HT1080 (cell line): ENCODE measurements around the gene THSD4. TPM values are rescaled to one million over a fixed set of nuclear protein-coding genes. Genes with fewer than 3 reads are reported as not detected.
A peak's percentile ranks its signal among the peaks of the same experiment; 100 is the strongest.
"Not testable (repeated sequence)": the region's sequence is repeated elsewhere in the genome, so short reads cannot be mapped to it uniquely, and the experiment has no call there.

Experiments
- DNase-seq: peaks from one replicate; pipeline ENCODE4 v3.0.0-alpha.2; 2015; ENCODE audit warnings: low read depth
- total RNA-seq: library from RNA; depleted of rRNA; stranded (reverse); fragments of >200 nt; shearing (Covaris generic); gene quantifications from 2 replicates; pipeline ENCODE4 v1.2.3, GENCODE V29; 2014

THSD4 gene
- total RNA-seq, 1 experiment from 2014 or later, result 11.8 TPM

DNA sequence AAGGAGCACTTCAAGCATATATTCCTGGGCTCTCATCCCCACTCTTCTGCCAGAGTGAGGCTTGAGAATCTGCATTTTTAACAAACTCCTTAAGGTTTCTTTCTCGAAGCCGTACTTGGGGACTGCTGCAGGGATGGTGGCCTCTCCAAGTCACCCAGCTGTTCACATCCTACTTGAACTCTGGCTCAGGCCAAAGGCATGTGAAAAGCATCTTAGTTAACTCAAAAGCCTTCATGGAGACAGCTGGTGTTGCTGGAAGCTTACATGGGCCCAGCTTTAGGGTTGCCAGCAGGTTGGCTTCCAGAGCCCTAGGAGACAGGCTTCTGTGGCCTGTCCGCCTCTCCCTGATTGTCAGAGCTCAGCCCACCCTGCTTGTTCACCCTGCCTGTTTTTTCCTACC is 139.2 kb downstream of the THSD4 start:
- no peak for DNase-seq

DNA sequence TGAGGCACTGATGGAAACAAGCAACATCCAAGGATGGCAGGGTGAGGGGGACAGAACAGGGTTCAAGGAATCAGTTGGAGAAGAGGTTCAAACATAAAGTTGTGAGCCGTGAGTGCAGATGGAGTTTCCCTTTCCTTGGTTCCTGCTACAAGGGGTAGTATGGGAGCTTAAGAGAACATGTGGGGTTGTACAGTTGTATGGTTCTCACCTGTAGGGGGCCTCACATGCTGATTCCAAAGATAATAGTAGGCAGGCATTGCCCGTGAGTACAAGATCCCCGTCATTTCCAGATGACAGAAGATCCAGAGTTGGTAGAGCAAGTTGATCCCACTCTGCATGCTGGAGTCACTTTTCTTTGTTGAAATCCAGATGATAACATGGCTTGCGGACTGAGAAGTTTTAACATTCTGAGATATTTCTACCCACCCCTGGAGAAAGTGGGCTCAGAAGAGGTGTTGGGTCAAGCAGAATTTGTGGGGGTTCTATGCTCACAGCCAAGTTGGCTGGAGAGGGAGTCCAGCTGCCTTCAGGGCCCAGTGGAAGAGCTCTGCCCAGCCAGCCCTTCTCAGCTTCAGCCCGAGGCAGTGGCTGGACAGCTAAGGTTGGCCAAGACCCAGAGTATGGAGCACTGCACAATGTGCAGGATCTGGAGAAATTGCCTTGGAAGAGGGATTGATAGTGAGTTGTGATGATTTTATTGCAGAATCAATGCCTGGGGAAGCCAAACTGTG is 141.8 kb downstream of the THSD4 start:
- no peak for DNase-seq

DNA sequence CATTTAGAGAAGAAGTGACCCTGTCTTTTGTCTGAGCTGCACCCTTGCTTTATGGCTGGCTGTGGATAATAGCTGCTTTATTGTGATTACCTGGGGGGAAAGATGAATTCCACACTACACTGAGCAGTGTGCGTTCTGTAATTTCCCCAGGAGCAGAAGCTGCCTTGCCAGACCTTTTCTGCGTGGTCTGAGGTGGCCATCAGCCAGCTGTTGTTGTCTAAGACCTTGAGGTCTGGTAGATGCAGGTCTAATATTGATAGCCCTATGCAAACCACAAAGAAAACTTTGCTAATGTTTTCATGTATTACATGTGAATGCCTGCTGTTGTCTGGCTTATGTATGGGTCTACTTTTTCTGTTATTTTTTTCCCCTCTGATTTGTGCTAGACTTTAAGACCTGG is 144.6 kb downstream of the THSD4 start:
- no peak for DNase-seq

DNA sequence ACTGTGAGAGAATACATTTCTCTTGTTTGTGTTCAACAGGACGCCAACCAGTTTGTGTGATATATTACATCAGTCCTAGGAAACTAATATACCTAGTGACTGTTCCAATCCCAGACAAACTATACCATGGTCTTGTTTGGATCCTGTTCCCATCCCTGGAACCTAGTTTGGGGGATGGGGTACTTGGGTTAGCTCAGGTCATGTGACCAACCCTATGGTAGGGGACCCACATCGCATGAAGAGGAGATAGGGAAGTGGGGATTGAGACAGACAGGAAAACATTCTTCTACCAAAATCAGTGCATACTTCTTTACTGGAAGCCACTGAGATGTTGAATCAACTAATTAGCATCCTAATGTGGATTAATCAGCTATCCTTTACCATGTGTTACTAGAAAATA is 146.1 kb downstream of the THSD4 start:
- DNase-seq, result no peak

DNA sequence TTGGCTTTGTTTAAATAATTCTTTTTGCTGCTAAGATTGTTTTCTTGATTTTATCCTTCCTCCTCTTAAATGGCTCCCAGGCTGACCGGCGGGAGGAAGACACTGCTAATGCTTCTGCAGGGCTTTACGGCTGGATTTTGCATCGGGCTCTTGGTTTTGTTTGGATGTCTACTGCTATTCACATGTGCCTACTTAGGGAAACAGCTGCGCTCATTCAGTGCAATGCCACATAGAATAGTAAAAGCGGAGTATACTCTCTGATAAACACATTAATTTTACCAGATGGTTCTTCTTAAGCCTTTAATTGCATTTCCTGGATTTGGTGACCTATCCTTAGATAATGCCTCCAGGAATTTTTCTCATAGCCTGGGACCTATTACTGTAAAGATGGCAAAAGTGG is 146.6 kb downstream of the THSD4 start:
- no peak for DNase-seq

DNA sequence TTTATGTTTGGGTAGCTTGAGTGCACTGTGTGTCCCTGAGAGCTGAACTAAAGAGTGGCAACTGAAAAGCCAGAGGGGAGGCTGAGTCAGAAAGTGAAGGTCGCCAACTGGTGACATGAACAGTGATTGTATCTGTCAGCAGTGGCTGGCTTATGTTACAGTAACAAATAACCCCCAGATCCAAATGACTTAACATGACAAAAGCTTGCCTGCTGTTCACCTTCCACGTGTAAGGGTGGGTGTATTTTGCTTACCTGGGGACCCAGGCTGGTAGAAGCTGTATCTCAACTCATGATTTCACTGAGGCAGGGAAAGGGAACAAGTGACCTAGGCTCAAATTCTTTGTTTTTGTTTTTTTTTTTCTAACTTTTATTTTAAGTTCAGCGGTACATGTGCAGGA is 147.3 kb downstream of the THSD4 start:
- no peak for DNase-seq

DNA sequence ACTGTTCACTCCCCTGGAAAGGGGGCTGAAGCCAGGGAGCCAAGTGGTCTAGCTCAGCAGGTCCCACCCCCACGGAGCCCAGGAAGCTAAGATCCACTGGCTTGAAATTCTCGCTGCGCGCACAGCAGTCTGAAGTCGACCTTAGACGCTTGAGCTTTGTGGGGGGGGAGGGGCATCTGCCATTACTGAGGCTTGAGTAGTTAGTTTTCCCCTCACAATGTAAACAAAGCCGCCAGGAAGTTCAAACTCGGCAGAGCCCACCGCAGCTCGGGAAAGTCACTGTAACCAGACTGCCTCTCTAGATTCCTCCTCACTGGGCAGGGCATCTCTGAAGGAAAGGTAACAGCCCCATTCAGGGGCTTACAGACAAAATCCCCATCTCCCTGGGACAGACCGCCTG is 150.3 kb downstream of the THSD4 start:
- DNase-seq, result not testable (repeated sequence)

DNA sequence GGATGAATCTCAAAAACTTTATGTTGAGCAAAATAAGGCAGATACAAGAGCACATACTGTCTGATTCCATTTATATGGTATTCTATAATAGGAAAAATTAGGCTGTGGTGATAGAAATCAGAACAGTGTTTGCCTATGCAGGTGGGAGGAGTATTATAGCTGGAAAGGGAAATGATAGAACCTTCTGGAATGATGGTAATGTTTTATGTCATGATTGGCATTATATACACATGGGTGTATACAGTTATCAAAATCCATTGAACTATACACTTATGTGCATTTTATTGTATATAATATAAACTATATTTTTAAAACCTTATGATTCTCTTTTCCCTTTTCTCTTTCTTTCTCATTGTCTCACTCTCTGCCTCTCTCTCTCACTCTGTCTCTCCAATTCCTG is 156.1 kb downstream of the THSD4 start:
- no peak for DNase-seq

DNA sequence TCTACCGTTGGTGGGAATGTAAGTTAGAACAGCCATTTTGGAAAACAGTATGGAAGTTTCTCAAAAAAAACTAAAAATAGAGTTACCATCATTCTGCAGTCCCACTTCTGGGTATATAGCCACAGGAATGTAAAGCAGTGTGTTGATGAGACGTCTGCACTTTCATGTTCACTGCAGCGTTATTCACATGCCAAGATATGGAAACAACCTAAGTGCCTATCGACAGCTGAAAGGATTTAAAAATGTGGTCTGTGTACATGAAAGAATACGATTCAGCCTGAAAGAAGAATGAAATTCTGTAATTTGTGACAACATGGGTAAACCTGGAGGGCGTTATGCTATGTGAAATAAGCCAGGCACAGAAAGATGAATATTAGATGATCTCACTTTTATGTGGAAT is 157.7 kb downstream of the THSD4 start:
- DNase-seq, result no peak

DNA sequence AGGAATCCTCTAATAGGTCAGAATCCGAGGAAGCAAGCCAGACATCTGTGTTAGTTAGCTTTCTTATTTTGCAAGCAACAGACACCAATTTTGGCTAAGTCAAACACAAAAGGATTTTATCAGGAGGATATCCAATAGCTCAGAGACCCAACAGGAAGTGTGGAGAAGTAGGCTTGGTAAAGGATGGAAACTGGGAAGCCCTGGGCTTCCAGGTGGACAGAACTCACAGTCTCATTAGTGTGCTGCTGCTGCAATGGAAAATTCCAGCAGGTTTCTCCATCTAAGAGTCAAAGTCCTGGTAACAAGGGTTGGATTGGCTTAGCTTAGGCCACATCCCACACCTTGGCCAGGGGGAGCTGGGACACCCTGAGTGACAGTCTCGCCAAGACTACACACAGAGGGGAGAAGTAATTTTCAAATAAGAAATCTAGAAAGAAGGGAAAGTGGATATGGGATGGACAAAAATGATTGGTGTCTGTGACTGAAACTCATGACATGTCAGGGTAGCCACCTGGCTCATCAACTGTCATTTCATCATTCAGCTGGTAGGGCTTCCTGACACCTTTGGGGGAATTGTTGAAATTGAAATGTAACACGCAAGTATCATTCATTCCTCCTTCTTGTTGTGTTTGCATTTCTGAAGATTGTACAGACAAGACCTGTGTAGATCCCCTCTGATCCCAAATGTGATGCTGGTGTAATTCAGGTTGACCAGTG is 158.6 kb downstream of the THSD4 start:
- no peak for DNase-seq

DNA sequence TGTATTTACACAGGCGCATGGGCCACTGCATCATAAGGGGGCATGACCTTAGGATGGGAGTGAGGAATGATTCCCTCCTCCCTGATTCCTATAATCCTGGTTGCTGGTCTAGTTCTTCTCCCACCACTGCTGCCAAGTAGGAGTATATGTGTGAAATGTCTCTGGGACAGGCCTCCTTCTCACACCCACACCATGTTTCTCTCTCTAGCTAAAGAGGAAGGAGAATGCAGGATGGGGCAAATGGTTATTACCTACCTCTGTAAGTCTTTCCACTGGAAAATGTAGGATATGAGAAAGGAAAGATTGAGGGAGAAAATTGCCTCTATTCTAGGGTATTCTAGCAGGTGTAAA is 159.2 kb downstream of the THSD4 start:
- DNase-seq, result no peak

DNA sequence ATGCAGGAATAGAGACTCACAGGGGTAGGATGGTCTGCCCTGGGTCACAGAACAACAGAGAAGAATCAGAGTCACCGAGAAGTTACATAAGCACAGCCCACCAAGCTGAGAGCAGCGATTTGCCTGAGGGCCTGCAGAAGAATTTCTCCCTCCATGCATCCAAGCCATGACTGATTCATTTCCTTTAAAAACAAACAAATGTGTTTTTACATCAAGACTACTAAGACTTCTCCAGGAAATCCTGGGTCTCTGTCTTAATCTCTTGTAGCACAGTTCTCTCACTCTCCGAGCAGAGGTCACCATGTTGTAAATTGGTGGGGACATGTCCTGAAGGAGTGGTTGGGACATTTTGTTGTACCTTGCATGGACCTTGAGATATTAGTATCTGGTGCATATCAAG is 159.8 kb downstream of the THSD4 start:
- DNase-seq, result peak; percentile 83

DNA sequence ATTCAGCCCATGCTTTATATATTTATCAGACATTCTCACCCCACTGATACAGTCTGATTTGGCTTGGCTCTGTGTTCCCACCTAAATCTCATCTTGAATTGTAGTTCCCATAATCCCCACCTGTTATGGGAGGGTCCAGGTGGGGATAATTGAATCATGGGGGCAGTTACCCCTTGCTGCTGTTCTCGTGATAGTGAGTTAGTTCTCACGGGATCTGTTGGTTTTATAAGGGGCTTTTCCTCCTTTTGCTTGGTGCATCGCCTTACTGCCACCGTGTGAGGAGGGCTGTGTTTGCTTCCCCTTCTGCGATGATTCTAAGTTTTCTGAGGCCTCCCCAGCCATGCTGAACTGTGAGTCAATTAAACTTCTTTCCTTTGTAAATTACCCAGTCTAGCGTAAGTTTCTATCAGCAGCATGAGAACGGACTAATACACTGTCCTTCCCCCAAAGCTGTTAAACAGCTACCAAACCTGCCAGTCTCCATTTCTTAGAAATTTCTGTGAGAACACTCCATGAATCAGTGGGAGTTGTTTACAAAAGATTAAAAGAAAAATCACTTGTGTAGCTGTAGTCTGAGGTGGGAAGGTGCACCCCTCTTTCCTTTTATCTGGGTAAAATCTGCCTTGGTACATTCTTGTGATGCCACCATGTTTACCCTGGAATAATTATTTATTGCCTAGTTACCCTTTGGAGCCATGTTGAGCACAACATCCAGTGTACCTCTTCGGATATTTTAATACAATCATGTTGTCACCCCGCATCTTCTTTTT is 160.5 kb downstream of the THSD4 start:
- DNase-seq, result no peak

DNA sequence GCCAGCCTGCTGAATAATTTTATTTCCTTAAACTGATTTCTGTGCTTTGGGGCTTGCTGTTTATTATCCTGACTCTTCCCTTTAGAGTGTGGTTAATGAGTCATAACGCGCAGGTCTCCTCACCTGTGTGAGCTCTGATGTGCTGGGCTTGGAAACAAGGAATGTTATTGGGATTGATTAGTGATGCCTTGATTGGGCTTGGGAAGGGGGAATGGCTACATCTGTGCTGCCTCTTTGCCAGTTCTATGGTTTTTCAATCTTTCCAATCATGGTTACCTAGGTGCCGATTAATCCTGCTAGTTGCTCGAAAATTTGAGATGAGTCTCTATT is 161.0 kb downstream of the THSD4 start:
- DNase-seq, result no peak

DNA sequence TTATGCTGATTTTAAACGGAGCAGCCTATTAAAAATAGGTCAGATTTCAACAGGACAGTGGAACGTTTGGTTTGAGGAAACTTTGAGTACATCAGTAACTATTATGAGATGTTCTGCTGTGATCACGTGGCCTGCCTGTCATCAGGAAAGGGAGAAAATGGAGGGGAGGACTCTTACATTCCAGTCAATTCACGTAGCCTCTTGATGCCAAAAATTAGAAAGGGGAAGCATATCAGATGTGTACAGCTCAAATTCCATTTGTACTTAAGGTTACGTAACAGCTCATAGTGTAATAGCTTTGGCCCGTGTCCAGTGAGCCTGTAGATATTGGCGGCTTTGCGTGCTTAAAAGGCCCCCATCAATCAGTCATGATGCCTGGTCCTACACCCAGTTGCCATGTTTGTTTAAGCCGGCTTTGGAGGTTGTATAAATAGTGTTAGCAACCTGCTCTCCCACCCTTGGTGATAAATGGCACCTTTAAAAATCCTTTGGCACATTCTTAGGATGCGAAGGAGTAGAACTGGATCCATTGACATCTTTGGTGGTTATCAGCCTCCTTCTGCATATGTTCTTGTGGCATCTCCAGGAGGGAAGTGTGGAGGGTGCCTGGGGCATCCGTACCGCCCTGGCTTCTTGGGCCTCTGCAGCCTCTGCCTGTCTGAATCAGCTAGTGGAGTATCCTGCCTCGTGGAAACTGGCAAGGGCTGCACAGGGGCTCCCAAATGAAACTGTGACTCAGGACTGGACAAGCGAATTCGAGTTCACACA is 163.9 kb downstream of the THSD4 start:
- peak; percentile 69 for DNase-seq

DNA sequence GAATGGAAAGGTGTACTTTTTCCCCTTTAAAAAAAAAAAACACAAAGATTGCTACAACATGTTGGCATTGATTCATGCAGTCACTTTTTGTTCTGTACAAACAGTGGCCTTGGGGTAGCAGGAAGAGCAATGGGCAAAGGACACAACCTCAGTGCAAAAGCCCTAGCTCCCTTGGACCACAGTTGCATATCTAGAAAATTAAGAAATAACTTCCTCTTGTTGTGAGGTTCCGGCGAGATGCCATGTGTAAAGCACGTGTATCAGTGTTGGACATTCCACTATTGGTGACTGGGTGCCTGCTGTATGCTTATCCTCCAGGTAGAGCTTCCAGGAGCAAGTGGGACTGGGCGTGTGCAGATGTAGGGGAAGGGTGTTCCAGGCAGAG is 164.5 kb downstream of the THSD4 start:
- no peak for DNase-seq

DNA sequence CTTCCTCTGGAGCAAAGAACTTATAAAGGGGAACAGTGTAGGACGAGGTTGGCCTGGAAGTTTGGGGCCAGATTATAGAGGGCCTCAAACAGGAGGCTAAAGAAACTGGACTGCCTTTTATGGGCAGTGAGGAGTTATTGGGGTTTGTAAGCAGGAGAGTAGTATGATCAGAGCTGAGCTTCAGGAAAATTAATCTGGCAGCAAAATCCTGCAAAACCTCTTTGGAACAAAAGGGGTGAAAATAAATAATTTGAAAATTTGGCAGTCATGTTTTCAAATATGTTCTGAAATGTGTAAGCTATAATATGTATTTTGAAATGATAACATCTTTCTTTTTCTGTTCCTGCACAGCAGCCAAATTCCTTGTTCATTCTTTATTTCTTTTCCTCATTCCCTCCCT is 164.9 kb downstream of the THSD4 start:
- no peak for DNase-seq

DNA sequence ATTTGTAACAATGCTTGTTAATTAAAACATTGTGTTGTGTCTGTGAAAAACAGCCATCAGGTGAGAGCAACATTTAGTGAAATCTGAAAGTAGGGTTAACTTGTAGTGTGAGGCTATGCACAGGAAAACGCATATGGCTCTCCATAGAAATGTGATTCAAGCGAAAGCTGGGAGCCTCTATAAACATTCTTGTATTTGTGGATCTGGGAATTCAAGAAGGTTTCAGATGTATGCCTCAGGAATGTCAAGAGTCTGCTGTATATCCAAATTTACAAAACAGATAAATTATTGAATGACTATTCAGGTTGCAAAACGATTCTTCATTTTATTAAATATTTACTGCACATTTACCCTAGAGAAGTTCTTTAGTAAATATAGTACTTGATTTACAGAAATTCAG is 166.0 kb downstream of the THSD4 start:
- DNase-seq, result no peak

DNA sequence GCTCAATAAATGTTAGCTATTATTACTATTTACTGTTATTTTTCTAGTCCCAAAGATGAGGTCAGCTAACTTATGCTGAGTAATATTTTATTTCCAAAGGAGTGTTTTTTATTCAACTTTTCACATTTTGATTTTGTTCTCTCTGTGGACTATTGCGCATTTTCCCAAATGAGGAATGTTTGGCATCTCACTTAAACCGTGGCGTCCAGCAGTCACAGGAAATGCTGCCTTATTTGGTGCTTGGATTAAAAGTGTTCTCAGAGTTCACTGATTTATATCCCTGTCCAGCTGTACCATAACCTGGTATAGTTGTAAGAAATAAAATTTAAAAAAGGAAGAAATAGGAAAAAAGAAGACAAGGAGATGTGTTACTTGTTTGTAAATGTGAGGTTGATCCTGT is 166.8 kb downstream of the THSD4 start:
- no peak for DNase-seq

DNA sequence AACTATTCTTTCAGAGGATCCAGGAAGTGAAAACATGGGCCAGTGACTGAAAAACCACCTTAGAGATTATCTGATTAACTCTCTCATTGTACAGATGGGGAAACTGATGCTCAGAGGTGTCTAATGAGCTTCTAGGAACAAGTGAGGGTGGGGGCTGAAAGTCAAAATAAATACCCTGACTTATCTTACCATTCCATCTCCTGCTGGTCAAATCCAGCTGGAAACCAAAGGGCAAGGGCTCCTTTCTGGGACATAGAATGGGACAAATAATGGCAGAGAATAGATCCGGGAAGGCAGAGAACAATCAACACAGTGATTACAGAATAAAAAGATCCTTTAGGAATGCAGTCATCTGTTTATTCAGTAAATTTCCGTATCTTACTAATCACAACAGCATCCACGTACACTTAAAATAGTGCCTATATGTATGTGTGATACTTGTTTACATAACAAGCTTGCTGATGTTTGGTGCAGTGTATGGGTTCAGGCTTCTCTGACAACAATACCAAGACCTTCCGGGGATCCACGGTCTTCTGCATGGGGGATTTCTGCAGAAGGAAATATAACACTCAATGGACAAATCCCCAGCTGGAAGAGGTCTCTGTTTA is 173.2 kb downstream of the THSD4 start:
- DNase-seq, result no peak

DNA sequence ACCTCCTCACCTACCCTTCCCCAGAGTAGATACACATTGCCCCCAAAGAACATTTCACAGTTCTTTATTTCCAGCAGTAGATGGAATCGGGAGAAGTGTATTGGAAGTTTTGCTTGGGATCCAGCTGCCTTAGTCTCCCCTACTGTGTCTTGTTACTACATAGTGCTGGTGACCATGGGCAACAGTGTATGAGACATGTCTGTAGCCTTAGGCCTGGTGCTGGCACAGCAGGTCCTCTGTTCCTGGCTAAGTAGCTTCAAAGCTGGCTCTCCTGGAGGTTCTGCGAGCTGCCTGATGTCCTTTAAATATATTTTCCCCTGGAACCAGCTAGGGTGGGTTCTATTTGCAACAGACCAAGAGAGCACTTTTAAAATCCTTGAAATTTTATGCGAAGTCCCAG is 174.7 kb downstream of the THSD4 start:
- DNase-seq, result no peak
